Dedifferentiated amniotic fluid mesenchymal stem cell (primary cell): ENCODE measurements around the gene MEGF9.

Experiments
- DNase-seq: peaks from one replicate; pipeline ENCODE4 v3.0.0-alpha.2; 2016; ENCODE audit errors: extremely low spot score

The MEGF9 gene

DNA sequence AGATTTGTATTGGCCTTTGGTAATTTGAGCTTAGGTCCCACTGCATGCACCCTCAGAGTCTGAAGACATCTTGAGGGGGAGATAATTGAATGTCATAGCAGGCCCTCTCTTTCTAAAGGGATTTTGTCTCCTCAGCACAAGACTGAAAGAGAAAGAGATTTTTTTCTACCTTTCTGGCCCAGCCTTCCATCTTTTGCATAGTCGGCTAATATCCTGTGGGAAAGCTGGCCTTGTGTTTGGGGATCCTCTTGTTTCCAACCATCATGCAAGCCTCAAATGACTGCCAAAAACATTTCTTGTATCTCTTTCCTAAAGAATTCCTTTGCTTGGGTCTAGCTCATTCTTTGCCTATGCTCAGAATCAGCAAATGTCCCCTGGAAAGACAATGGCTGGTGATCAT, 92.3 kb downstream of the MEGF9 start:
- DNase-seq: no peak

DNA sequence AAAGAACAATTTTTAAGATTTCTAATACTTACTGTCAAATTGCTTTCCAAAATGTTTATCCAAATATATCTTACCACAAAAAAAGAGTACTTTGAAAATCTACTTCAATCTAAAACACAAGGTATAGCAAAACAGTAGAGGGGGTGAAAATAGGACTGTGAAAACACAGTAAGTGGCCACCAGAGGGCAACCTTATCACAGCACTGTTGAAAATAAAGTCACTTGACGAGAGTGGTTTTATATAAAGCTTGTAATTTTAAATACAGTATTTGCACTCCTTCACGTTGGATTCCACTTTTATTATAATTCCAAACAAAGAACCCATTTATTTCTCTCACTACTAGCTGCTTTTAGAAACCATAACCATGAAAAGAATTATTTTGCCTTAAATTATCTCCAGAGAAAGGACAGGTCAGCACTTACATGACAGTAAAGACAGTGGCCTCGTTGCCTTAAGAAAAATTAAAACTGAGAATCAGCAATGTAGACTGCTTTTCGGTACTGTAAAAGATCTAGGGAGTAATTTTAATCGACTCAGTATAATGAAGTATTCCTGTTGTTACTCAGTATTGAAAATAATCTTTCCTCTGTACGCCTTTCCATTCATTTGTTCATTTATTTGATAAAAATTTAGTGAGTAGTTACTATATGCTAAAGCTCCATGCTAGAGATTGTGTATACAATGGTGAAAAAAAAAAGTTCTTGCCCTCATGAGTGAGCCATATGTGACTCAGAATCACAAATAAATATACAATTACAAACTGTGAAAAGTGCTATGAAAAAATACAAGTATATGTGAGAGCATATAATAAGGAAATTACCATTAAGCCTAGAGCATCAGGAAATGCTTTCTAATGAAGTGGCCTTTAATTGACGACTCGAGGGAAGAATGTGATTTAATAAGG, 94.3 kb downstream of the MEGF9 start:
- peak; percentile 77 for DNase-seq

DNA sequence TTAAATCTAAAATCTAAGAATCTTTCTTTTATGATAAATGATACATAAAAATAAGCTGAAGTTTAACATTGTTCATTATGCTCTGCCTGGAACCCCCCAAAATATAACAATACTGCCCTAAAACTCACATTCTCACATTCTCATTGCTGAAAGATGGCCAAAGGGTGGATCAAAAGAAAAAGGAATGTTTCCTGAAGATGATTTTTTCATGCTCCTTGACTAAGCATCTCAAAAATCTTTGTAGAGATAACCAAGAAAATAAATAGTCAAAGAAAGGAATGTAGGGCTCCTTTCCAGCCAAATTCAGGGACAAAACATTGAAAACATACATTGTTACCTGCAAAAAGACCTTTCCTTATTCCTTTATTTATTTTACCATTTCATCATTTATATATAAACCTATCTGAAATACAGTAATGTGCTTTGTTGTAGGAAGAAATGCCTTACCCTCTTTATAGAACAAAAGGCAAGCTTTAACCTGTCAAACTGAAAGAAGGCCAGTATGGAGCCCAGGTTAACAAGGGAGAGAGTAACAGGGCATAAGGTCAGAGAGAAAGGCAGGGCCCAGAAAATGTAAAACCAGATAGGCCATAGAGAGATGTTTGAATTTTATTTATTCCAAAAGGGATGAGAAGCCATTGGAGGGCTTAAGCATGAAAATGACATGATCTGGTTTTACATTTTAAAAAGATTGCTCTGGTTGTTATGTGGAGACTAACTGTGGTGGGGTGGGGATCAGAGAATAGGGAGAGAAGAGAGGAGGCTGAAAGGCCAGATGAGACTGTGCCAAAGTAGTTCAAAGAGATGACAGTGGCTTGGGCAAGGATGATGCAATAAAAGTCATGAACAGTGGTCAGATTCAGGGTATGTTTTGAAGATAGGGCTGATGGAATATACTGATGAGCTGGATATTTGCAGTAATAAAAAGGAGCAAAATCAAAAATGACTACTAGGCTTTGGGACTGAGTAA, 97.0 kb downstream of the MEGF9 start:
- no peak for DNase-seq

DNA sequence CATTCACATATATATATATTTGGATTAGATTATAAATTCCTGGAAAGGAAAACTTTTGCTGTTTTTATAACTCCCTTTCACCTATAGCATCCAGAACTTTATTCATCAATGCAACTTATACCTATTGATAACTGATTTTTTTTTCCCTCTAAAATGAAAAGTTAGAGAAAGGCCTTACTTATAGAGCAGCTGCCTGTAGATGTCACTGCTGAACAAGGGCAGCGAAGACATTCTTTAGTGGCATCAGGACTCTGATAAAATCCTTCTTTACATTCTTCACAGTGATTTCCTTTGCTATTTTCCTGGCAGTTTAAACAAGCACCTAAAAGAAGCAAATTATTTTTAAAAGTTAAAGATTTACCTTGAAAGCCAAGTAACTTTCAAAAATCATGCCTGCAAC, 102.1 kb downstream of the MEGF9 start:
- no peak for DNase-seq

DNA sequence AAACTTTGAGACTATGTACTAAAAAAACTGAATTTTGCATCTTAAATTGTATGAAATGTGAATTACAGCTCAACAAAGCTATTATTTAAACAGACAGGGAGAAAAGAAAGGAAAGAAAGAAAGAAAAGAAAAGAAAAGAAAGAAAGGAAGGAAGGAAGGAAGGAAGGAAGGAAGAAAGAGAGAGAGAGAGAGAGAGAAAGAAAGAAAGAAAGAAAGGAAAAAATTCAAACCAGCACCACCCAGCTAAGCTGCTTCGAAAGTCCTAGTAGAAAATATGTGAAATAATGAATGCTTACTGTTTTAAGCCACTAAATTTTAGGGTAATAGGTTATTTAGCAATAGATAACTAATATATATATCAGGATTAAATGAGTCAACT, 102.6 kb downstream of the MEGF9 start:
- DNase-seq: no peak

DNA sequence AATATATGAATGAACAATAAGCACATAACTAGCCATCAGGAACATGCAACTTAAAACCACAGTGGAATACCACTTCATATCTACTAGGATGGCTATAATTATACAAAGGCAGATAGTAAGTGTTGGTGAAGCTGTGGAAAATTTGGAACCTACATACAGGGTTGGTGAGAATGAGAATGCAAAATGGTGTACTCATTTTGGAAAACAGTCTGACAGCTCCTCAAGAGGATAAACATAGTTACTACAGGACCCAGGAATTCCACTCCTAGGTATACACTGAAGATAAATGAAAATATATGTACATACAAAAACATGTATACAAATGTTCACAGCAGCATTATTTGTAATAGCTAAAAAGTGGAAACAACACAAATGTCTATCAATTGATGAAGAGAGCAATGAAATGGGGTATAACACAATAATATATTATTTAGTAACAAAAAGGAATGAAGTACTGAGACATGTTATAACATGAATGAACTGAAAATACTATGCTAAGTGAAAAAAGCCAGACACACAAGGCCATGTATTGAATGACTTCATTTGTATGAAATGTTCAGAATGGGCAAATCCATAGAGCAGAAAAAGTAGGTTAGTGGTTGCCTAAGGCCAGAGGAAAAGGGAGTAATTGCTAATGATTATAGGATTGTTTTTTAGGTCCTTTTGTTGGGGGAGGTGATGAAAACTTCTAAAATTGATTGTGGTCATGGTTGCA, 103.1 kb downstream of the MEGF9 start:
- no peak for DNase-seq

DNA sequence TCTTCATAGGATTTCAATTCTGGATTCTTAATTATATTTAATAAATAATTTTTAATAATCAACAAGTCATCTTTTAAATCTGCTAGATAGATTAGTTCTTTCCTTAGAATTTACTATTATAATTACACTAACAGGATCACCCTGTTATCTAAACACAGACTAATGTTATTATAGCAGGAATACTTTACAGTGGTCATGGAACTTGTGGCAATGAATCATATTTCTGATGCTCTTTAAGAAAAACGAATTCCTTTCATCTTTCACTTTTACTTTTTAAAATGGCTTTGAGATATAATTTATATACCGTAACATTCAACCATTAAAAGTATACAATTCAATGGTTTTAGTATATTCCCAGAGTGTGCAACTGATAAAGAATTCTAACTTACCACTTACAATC, 104.6 kb downstream of the MEGF9 start:
- DNase-seq: no peak

DNA sequence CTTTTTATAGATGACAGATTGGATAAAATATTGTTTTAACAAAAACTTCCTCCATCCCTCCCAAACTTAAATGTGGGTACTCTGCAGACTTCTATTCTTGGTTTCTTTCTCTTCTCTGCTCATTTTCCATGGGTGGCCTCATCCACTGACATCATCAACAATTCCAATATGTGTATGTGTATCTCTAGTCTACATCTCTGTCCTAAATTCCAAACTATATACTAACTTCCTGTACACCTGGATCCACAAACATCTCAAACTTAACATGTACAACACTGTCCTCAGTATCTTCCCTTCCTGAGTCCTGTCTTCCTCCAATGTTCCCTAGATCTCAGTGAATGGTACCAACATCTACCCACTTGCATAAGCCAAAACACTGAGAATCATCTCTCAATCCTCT, 105.8 kb downstream of the MEGF9 start:
- no peak for DNase-seq

DNA sequence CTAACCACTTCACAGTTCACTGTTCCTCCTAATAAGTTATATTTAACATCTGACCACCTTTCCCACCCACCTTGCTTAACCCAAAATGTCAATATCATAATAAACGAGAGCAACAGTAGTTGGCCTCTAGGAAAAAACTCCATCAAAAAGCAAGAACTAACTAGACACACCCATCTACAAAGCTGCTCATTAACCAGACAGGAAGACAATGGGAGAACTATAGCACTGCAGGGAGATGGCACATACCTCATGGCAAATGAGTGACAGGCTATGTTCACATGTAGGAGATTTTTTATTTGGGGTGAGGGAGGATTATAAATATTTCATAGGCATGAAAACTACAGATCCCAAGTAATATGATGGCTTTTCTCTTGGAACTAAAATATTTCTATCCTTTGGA, 110.7 kb downstream of the MEGF9 start:
- no peak for DNase-seq

DNA sequence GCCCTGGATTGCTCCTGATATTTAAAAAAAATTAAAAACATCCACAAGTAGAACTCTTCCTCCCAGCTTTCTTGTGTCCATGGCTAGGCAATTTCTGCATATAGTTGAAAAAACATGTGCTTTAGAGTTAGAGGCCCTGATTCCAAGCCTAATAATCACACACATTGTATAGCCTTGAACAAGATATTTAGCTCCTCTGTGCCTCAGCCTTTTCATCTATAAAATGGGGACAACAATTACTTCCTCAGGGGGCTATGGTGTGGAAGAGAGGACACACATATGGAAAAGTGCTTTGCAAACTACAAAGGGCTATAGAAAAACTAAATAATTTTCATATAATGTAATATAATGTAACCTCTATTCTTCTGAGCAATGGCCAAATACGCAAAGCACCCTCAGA, 111.3 kb downstream of the MEGF9 start:
- no peak for DNase-seq

DNA sequence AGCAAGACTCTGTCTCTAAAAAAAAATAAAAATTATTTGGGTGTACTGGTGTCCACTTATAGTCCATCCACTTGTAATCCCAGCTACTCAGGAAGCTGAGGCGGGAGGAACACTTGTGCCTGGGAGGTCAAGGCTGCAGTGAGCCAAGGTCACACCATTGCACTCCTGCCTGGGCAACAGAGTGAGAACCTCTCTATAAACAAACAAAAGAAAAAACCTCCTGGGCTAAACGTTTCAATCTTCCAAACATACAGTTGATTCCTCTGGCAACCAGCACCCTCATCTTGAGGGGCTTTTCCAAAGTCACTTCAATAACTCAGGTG, 120.4 kb downstream of the MEGF9 start:
- DNase-seq: no peak

DNA sequence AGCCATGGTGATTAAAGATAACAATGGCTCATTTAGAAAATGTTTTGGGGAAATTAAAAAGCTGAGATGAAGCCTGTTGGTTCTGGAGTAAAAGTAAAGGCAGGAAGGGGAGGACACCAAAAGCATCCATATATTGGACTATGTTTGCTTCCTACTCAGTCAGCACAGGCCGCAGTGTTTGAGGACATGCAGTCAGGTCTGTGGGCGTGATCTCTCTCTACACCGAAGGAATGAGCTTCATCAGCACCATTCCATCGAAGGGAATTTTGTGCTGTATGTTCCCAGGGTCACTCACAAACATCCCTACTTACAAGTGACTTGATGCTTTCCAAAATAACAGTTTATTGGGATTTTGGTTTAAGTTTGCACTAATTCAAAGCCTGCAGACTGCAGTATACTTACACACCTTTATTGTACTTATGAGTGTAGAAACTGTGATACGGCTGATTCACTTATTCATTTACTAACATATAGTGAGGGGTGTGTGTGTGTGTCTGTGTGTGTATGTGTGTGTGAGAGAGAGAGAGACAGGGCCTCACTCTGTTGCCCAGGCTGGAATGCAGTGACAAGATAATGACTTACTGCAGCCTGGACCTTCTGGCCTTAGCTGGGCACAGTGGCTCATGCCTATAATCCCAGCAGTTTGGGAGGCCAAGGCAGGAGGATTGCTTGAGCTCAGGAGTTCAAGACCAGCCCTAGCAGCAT, 120.9 kb downstream of the MEGF9 start:
- no peak for DNase-seq

DNA sequence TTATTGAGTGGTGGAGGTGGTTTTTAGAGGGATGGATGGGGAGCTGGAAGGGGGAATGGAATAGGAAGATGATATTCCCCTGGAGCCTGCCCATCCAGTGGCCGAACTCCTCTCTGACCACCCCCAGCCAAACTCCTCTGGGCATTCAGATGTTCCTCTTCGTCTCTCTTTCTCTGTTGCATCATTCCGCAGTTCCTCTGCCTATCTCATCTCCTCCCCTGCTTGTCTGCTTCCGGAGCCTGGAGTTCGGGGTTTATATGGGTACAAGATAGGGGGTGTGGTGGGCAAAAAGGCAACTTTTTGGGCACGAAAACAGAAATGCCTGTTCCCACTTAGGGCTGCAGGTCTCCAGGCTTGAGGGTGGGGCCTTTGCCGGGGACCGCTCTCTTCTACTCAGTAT, 122.1 kb downstream of the MEGF9 start:
- DNase-seq: no peak

DNA sequence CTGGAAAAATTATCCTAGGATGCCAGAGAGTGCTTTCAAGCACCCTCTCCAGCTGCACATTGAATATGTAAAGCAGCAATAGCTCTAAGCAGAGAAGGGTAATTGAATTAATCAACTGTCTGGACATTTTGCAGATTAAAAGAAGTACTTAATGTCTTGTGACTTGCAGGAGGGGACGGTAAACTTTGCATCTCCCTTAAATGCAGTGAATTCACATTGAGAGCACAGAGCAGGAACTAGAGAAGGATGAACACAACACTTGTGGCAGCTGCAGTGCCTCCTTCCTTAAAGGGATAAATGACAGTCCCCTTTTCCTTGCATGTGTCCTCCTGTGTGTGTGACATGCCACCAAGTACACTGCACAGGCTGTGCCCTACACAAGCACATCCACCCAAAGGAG, 126.9 kb downstream of the MEGF9 start:
- no peak for DNase-seq

DNA sequence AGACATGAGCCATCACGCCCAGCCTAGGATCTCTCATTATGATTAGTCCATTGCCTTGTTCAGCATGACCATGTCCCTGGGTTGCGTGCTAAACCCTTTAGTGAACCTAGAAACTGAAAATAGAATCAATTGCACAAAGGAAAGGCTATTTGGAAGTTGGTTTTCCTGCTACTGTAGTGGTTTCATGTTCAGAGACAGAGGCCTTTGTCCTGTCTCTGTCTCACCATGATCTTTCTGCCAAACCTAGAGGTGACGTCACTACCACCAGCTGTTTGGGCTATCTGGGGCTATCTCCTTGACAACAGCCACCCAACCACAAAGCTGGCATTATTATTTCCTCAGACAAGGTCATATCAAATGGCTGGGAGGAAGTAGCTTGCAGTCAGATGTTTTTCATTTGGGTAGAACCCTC, 130.3 kb downstream of the MEGF9 start:
- no peak for DNase-seq

DNA sequence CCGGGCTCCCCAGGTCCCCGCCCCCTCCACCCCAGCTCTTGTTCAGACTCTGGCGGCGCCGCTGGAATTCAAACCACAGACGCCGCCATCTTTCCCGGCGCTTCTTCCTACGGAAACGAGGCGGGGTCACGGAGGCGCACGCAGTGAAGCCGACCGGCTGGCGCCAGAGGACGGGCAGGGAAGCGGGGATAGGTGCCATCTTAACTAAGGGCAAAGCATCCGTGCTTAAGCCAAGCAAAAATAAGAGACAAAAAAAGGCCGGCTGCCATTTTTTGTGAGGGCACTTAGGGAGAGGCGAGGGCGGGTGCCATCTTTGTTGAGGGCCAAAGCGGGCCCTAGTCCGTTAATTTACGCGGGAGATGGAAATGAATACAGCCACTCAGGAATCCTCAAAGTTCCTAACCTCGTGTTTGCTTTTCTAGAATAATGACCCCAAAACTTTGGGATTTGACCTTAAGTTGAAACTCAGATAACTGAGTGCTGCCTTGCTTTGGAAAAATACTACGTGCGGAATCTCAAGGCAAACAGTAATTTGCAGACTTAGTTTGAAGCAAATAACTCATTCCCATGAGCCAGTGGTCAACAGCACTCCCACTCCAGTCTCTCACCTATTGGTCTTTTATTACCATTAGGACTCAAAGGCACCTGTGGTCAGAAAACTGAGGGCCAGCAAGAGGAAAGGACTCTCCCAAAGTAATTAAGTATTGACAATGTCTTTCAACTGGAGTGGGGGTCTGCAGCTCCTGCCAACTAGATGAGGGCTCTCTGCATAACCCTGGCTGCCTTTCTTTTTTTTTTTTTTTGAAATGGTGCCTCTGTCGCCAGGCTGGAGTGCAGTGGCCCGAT, 134.0 kb downstream of the MEGF9 start, which contains the start of gene CDK5RAP2:
Gene CDK5RAP2, minus strand, starts transcription at position 117 of the 846 bp plus-strand sequence. CDS start 189 bp downstream, outside the sequence.
- DNase-seq: peak; percentile 98

DNA sequence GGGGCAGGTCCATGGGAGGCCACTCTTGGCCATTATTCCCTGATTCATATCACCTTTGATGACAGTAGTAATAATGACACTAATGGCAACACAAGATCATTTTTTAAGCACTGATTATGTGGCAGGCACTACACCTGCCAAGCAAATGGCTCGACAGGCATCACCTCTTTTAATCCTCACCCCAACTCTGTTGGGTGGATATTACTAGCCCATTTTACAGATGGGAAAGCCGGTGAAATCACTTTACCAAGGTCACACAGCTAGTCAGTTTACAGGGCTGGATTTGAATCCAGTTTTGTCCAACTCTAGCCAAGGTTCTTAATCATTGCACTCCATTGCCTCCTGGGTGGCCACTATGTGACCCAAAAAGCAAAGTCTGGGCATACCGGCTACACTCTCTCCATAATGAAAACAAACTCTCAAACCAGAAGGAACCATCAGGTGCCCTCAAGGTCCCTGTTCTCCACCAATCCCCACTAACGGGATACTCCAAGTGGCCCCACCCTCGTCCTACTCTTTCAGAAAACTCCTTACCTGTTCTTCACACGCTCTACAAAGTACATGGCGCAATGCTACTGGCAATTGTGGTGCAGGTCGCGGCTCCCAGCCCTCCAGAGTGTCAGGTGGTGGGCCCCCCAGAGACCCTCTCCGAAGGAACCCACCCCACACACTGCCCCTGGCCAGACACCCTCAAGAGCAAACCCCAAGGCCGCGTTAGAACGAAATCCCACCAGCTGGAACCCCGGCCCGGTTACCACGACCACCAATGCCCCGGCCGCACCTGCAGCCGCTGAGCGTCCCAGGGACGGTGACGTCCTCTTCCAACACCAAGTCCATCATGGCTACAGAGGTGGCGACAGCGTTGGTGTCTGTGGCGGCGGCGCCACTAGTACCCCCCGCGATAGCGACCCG, 134.9 kb downstream of the MEGF9 start:
- no peak for DNase-seq

DNA sequence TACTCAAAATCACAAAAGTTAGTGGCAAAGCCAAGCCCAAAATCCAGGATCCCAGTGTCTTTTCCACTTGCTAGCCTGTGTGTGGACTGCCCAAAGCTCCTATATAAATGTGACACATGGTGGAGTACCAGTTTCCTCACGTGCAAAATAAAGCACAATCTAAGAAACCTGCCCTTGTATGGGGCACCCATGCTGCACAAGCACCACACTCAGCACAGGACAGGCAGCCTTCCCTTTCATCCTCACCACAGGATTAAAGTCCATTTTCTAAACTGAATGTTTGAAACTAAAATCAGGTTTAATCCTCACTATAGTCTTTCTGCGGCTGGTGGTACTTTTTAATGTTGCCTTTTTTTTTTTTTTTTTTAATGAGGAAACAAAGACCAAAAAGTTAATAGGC, 139.8 kb downstream of the MEGF9 start:
- DNase-seq: no peak

DNA sequence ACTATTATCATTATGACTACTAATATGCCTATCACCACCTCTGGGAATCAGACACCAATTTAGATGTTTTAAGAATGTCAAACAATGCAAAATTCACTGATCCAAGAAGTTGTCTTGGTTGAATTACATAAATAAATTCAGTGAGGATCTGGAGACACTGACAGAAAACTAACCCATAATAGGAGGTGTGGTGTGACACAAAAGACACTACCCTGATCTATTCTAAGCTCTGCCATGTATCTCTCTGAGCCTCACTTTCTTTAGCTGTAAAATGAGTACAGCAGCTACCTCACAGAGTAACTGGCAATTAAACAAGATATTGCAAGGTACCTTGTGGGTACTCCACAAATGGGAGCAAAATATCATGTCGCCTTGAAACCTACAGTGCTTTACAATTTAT, 141.8 kb downstream of the MEGF9 start:
- no peak for DNase-seq
